Suppressor macrophage (primary cell): ENCODE results near the gene CTNNB1.
A peak's percentile ranks its signal among the peaks of the same experiment; 100 is the strongest.

Experiments used
- DNase-seq, 4 experiments: peaks; one replicate each; pipeline ENCODE4 v3.0.0-alpha.2; 2020 to 2022
- total RNA-seq, 17 experiments: gene quantifications; one replicate each; lab custom pipeline; 2026; ENCODE audit warnings: mixed read lengths in 6 of 17, inconsistent platforms in 3 of 17; lab: John Stamatoyannopoulos, UW

Gene CTNNB1
- 442 to 988 (median 605) reads per million in 17 experiments for total RNA-seq

- peak; percentile 93 to 98 (median 96) for DNase-seq
Measured at GRCh38 chr3:41198950-41199865, at the start of gene CTNNB1. CTNNB1 (plus strand) TSS chr3:41199505; CDS start chr3:41224069, 24,564 bp downstream.

DNA sequence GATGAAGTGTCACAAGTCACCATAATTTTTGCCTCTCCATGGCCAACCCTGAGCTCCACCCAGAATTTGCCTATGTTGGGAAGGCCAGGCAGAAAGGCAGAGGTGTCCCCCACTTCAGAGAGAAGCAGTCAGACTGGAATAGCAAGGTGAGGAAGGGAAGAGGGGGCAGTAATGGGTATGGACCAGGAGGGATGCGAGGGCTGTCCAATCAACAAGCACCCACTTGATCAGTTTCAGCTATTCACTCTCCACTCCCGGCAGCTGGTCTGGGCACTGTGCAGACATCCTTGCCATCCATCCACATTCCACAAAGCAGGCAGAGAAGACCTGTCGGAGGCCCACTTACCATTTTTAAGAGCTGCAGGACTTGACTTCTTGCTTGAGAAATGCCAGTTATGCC, 43.5 kb upstream of the CTNNB1 start:
- no peak for DNase-seq

DNA sequence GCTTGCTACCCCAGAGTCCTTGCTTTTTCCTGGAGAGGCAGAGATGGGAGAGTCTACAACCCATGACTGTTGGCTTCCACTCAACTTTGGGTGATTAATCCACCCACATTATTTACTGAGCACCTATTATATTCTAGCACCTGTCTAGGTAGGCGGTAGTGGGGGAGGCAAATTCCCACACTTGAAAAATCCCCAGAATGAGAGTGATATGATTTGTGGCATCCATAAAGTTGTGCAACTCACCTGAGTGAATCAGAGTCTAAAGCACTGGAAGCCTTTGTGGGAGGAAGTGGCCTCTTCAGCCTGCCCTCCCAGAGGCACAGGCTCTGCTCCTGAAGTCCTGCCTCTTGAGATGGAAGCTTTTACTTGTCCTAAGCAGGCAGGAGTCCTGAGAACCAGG, 40.4 kb upstream of the CTNNB1 start:
- peak in 2 of 4 experiments; percentile 21 to 42 for DNase-seq

DNA sequence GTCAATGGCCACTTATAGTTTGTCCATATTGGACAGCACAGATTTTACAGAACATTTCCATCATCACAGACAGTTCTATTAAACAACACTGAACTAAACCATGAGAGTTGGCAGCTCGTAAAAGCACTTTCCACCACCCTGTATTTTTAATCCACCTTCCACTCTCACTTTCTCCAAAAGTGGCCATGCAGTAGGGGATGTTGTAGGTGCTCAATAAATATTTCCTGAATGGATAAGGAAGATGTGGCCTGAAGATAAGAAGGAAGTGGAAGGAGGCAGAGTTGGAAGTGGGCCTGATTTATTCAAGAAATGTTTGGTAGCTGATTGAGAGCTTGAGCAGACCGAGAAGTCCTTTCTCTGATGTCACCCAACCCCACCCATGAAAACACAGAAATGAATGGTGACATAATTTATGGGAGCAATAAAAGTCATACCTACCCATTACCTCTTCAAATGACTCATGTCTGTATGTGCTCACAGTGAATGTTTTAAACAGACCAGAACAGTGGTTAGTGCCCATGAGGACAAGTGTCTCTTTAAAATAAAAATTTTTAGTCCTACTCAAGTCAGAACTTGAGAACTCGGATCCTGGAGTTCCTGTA, 39.6 kb upstream of the CTNNB1 start:
- DNase-seq: no peak

DNA sequence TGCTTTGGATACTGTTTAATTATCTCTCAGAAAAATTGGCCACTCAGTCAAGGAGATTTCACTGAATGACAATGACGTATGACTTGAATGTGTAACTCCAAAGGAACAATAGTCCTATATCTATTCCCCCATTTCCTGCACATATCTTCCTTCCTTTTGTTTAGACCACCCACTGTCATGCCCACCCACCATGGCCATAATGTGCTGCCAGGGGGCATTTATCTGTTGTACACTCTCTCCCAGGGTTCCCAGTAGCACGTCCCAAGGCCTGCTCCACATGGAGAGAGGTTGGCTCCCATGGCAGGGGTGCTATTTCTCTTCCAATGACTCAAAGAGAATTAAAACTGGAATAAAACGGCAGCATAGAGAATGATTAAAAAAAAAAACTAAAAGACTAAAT, 36.8 kb upstream of the CTNNB1 start:
- no peak for DNase-seq

GRCh38 chr3:41163006-41163405, 36.3 kb upstream of the CTNNB1 start:
- DNase-seq: no peak

- DNase-seq: peak in 3 of 4 experiments; percentile 16 to 24 (median 22)
Measured at GRCh38 chr3:41163421-41163820, 35.9 kb upstream of the CTNNB1 start.

DNA sequence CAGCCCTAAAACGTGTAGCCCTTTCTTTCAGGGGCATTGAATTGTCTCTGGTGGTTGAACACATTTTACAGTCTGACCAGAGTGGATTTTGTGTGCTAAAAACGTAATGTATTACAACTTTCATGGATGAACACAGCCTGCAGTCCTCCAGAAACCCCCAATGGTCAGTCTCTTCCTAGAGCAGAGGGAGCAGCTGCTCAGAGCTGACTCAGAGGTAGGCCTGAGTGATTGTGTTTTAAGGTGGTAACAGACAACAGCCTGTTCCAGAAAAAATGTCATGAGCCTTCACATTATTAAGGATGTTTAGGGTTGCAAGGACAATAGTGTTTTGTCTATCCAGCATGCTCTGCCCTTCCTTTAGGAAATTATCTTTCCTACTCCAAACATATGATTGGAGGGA, 34.5 kb upstream of the CTNNB1 start:
- no peak for DNase-seq

DNA sequence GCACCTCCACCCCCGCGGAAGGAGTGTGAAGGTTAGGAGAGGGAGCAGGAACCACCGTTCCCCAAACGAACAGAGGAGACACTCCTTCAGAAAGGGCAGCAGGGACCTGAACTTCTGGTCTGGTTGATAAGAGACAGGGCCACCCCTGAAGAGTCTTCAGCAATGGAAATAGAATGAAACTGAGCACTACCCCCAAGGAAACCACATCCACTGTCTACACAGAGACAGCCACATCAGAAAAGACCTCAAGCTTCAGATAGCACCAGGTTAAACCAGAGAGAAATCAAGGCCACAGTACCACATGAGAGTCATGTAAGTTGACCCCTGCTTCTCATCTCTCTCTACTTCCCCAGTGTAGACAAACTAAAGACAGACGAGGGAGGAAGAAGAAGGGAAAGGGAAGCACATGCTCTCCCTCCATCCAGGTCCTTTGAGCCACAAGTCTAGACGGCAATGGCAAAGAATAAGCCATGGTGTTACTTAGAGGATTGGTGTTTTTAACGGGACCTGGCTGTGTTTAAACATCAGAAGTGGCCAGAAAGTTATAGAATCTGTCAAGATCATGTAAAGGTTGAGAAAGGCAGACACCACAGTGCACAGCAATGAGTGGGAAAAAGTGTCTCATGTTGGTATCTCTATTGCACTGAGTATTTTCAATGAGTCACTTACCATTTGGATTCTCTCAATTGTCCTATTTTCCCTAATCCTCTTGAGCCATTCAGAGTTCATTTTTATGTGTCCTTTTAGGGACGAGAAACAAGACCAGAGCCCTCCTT, 31.4 kb upstream of the CTNNB1 start:
- DNase-seq: no peak

DNA sequence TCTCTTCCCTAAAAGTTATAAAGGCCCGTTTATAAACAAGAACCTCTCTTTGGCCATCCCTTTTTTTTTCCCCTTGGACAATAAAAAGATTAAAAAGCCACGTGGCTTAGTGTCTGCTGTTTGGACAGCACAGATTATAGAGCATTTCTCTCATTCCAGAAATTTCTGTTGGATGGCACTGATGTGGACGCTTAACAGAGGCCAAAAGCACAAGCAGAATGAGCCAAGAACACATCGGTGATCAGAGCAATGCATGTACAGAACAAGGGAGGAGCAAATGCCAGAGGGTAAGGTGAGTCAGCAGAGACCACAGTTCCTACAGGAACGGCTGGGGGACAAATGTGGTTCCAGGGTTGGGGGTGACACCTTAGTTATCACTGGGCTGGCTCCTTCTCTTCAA, 30.3 kb upstream of the CTNNB1 start:
- DNase-seq: no peak

GRCh38 chr3:41173926-41174885, 25.1 kb upstream of the CTNNB1 start:
- no peak for DNase-seq

GRCh38 chr3:41175365-41175764, 23.9 kb upstream of the CTNNB1 start:
- DNase-seq: no peak

- DNase-seq: no peak
Measured at GRCh38 chr3:41176596-41176995, 22.7 kb upstream of the CTNNB1 start.

DNA sequence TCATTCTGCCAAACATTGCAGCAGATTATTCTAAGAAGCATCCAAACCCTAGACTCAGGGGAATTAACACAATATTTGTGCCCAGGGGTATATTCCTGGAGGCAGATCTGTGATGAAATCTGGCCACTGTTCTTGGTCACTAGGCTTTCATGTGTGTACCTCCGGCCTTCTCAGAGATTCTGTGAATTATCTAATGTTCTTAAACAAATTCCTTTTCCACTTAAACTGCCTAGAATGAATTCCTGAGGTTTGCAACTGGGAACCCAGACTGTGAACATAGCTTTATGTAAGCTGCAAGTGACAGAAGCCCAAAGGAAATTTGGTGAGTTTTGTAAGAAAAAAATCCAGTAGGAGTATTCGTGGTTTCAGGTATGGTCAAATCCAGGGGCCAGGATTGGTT, 20.7 kb upstream of the CTNNB1 start:
- no peak for DNase-seq

DNA sequence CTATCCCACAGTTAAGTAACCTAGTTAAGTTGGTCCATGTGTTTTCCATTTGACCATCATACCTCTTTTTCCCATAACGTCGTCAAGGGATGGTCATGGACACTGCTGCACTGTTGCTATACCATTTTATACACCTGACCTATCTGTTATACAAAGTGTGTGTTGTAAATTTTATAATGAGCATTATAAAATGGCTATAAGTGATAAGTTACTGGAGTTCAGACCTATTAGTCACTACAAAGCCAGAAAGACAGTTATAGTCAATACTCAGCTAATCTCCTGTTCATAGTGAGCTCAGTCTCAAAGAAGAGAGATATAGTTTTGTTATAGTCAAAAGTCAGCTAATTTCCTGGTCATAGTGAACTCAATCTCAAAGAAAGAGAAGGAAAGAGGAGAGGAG, 18.9 kb upstream of the CTNNB1 start:
- no peak for DNase-seq

- DNase-seq: no peak
Measured at GRCh38 chr3:41182504-41183059, 16.7 kb upstream of the CTNNB1 start.

GRCh38 chr3:41184394-41184793, 14.9 kb upstream of the CTNNB1 start:
- no peak for DNase-seq

GRCh38 chr3:41186297-41186696, 13.0 kb upstream of the CTNNB1 start:
- no peak for DNase-seq

- no peak for DNase-seq
Measured at GRCh38 chr3:41188306-41188705, 11.0 kb upstream of the CTNNB1 start.

- no peak for DNase-seq
Measured at GRCh38 chr3:41190509-41191284, 8.6 kb upstream of the CTNNB1 start.

- DNase-seq: no peak
Measured at GRCh38 chr3:41192885-41193284, 6.4 kb upstream of the CTNNB1 start.
